GM19397 (cell line): ENCODE data around the gene CEP131.
"Not testable (repeated sequence)": the region's sequence is repeated elsewhere in the genome, so short reads cannot be mapped to it uniquely, and the experiment has no call there.

Experiments used
- ATAC-seq: cut with Tn5 transposase; IDR thresholded peaks from one replicate; pipeline ENCODE4 v1.9.1; 2021; ENCODE audit warnings: mild to moderate bottlenecking, moderate library complexity; ENCODE audit not compliant: unreplicated experiment

The CEP131 gene

GRCh38 chr17:81228834-81229665 lies 6.3 kb upstream of the CEP131 start:
- no peak for ATAC-seq

- ATAC-seq: no peak
Observed at GRCh38 chr17:81228420-81228819, 5.7 kb upstream of the CEP131 start.

GRCh38 chr17:81227630-81228029 lies 4.9 kb upstream of the CEP131 start:
- ATAC-seq: not testable (repeated sequence)

GRCh38 chr17:81223762-81224130 lies 981 bp upstream of the CEP131 start:
- ATAC-seq: no peak

GRCh38 chr17:81222620-81222905 lies 202 bp downstream of the CEP131 start:
- no peak for ATAC-seq

GRCh38 chr17:81221842-81222619 lies 734 bp downstream of the CEP131 start:
- ATAC-seq: no peak

- ATAC-seq: no peak
Observed at GRCh38 chr17:81221371-81221841, 1.4 kb downstream of the CEP131 start.

GRCh38 chr17:81219476-81220180 lies 3.1 kb downstream of the CEP131 start:
- no peak for ATAC-seq

GRCh38 chr17:81218991-81219390 lies 3.8 kb downstream of the CEP131 start:
- no peak for ATAC-seq

- no peak for ATAC-seq
Observed at GRCh38 chr17:81218459-81218858, 4.3 kb downstream of the CEP131 start.

GRCh38 chr17:81217491-81217890 lies 5.3 kb downstream of the CEP131 start:
- ATAC-seq: no peak

GRCh38 chr17:81213978-81214377 lies 8.8 kb downstream of the CEP131 start:
- no peak for ATAC-seq

- no peak for ATAC-seq
Observed at GRCh38 chr17:81212365-81212764, 10.4 kb downstream of the CEP131 start.

- ATAC-seq: no peak
Observed at GRCh38 chr17:81210868-81211267, 11.9 kb downstream of the CEP131 start.

GRCh38 chr17:81210466-81210865 lies 12.3 kb downstream of the CEP131 start:
- no peak for ATAC-seq

GRCh38 chr17:81209141-81209540 lies 13.6 kb downstream of the CEP131 start:
- ATAC-seq: no peak

GRCh38 chr17:81208651-81209050 lies 14.1 kb downstream of the CEP131 start:
- ATAC-seq: no peak

GRCh38 chr17:81207610-81208581 lies 14.9 kb downstream of the CEP131 start:
- no peak for ATAC-seq

GRCh38 chr17:81206657-81207056 lies 16.1 kb downstream of the CEP131 start:
- ATAC-seq: no peak

- ATAC-seq: no peak
Observed at GRCh38 chr17:81206166-81206565, 16.6 kb downstream of the CEP131 start.
